GM19328 (cell line): ENCODE data around the gene FOXP4.

Experiments used
- ATAC-seq: cut with Tn5 transposase; IDR thresholded peaks from one replicate; pipeline ENCODE4 v1.9.1; 2021; ENCODE audit warnings: mild to moderate bottlenecking, moderate library complexity; ENCODE audit not compliant: unreplicated experiment

Gene FOXP4

DNA sequence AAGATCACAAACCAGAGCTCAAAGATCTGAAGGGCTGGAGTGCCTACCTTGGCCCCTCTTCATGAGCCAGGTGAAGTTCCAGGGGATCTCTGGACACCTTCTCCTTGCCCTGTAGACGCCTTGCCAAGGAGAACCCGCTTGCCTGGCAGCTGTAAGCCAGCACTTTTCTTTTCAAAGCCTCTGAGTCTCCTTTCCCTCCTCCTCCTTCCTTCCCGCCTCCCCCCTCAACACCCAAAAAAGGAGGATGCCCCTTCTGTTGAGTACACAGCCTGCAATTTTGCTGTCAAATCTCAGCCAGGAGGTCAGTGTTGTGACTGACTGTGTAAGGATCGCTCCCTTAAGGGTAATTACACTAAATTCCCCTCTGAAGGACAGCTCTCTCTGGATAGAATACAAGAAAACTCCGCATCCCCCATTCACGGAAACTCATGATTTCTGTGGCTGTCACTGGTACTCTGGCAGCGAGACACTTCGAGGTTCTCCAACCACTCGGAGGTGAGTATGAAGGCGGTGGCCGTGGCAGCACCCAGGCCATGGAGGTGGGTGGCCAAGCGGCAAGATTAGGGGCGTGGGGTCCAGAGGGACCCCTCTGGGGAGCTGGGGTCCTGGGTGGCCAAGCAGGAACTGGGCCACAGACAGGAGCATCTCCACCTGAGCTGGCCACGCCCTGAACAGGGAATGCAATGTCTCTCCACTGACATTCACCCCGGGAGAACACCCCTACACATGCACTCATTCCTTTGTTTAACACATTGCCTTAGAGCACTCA, 23.2 kb upstream of the FOXP4 start:
- ATAC-seq, result no peak

DNA sequence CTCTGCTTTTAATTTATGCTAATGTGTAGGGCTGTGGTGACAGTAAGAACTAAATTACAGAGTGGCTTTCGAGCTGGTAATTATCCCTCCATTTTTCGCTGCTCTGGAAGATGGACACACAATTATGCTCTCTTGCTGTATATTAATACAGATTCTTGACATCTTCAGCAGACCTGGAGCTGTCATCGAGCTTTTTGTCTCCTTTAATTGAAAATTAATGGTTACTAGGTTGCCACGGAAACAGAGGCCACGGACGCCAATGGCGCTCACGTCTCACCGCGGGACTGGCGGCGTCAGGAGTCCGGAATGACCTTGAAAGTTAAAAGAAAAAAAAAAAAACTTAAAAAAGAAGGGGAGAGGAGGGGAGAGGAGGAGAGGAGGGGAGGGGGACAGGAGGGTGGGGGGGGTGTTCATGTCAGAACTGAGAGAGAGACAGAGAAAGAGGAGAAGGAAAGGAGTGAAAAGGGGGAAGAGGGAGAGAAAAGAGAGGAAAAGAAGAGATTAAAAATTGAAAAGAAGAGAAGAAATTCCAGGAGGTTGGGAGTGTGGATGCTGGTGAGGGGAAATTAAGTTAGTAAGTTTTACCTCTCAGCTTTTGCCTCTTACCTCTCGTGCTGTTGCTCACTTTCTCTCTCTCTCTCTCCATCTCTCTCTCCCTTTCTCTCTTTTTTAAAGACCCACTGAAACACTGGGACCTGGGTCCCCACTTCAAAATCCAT, 22.1 kb upstream of the FOXP4 start:
- no peak for ATAC-seq

DNA sequence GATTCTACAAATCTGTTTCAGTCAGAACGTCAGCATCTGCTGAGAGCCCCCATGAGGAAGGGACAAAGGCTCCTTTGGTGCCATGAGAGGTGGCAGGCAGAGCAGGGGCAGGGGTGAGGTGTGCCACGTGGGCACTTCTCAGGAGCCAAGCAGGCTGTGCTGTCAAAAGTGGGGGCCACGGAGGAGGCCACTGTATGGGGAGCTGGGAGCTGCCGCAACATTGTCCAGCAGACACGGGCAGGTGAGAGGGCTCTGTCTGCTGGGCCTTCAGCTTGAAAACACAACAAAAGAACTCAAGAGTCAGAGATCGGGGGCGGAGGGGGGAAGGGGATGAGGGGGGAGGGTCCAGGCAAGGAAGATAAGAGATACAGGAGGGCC, 21.6 kb upstream of the FOXP4 start:
- no peak for ATAC-seq

DNA sequence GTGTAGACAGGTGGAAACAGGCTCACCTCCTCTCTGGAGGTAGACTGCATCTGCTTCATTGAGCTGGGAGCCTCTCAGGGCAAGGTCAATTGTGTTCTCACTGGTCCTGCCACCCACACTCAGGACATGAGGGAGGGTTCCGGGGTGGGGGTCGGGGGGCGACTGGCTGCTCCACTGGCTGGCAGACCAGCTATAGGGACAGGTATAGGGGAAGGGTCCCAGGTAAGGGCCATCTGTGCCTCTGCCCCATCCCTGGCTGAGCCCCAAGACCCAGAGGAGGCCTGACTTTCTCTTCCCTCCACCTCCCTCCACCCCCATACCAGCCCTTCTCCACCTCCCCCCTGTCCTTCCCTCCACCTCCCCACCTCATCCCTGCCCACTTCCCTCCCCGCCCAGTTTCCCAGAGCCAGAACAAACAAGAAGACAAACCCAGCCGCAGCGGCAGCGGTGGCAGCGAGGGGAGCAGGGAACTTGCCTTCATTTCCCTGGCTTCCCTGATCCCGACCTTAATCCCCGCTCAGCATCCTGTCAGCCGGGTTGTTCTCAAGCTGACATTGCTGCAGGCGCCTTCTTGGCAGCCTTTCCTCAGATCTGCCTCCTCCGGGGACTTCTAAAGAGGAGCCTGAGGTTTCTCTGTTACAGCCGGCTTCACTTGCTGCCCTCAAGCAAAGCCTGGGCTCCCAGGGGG, 18.3 kb upstream of the FOXP4 start:
- no peak for ATAC-seq

DNA sequence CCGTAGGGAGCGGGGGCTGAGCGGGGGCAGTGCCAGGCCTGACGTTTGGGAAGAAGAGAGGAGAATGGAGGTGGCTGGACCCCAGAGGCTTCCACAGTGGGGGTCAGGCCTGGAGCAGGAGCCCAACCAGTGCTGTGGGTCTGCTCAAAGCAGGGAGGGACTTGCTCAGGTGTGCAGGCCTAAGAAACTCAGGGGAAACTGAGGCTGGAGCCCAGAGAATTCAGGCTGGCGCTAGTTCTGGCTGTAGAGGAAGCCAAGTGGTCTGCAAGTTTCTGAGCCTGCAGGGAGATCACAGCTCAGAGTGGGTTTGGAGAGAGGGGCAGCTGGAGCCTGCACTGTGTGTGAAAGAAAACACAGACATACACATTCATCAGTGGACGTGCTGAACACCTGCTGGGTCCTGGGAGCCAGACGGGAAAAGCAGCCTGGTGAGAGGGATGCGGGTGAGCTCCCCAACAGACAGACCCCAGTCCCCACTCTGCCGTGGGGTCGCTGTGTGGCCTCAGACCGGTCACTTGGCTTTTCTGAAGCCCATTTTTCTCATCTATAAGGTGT, 17.7 kb upstream of the FOXP4 start:
- ATAC-seq, result no peak

DNA sequence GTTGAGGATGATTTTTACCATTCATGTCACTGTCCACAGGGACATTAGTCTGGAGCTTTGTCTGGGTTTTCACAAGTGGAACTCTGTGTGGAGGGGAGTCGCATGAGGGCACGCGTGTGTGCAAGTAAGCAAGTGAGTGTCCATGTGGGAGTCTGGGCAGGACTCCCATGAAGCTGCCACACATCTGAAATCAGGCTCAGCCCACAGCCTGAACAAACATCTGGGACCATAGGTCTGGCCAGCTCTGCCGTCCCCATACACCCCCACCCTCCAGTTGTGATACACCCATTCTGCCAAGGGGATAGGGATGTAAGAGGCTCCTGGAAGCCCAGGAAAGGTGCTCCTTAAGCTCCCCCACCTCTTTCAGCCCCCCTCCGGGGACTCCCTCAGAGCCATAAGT, 17.1 kb upstream of the FOXP4 start:
- no peak for ATAC-seq

DNA sequence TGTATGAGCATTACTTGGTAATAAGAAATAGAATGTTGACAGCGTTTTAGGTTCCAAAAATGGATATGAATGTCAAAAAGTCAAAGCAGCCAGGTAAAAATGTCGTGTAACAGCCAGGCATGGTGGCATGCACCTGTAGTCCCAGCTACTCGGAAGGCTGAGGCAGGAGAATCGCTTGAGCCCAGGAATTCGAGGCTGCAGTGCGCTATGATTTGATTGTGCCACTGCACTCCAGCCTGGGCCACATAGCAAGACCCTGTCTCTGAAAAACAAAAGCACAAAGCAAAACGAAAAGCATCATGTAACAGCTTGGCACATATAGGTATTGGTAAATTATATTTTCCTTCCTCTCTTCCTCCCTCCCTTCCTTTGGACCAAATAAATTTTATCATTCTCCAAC, 16.2 kb upstream of the FOXP4 start:
- no peak for ATAC-seq

DNA sequence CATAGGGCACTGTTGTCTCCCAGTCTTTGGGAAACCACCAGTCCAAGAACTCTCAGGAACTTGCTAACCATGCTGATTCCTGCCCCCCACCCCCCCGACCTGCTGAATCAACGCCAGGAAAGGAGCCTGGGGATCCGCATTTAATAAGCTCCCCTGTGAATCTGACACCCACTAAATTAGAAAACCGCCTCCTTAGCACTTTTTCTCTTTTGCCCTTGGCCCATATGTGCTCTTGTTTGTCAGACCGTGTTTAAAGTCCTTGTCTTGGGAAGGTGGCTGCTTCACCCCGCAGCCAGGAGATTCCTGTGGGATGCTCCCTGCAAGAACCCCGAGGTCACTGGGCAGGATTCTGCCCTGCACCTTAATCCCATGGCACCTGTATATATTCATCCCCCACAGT, 15.7 kb upstream of the FOXP4 start:
- ATAC-seq, result no peak

DNA sequence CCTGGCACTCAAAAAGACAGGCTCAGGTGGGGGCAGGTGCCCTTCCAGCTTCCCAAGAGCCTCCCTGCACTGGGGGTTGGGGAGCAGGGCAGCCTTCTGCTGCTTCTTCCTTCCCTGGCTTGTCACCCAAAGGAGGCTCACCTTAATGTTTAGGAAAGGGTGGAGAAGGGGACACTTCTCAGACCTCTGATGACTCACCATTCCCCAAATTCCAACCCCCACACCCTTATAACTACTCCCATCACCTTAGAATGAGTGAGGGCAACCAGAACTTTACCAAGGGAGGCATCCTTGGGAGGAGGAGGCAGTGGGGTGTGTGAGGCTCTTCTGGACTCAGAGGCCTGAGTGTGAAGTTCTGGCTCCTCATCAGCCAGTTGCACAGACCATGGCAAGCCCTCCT, 15.2 kb upstream of the FOXP4 start:
- ATAC-seq, result no peak

DNA sequence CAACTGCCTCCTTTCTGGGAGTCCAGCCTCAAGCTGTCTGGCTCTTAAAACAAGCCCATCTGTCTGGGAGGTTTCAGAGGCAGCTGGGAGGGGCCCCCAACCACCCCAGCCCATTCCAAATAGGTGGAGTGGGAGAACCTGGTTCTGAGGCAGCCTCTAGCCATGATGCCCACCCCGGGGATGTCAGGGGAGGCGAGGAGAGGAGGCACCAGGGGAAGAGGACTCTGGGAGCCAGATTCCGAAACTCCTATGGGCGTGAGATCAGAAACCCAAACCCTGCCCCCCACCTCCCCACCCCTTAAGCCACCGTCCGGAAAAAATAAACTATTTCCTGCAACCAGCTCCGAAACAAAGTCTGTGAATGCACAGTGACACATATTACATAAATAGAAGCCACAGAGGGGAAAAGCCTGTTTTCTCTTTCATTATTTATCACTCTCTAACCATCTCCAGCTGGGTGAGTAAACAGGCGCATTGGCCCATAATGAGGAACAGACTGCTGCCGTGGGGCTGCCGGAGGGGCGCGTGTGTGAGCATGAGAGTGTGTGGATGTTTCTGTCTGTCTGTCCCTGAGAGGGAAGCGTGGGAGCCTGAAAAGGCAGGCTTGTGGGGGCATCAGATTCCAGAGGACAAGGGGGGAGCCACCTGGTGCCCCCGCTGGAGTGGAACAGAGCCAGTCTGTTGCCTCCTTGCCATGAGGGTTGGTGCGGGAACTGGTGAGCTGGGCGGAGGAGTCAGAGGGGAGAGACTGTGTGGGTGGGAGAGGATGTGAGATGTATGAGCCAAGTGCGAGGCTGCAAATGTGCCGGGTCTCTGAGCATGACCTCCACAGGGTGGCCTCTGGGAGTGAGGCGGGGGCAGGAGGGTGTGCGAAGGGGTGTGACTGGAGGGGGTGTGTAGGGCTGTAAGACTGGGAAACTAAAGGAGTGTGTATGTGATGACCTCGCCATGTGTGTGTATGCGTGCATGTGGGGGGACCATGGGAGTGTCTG, 14.3 kb upstream of the FOXP4 start:
- peak; percentile 89 for ATAC-seq

DNA sequence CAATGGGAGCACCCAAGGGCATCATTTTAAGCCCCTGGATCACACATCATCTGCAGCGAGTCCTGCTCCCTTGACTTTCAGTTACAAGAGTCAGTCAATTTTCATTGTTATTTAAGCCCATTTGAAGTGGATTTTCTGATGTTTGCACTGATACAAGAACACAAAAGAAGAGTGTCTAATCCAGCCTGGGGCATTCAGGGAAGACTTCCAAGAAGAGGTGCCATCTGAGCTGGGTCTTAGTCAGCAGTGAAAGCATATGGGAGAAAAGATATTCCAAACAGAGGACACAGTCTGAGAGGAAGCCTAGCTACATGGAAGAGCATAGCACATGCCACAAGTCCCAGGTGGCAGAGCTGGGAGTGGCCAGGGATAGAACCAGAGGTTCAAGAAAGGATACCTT, 10.4 kb upstream of the FOXP4 start:
- no peak for ATAC-seq

DNA sequence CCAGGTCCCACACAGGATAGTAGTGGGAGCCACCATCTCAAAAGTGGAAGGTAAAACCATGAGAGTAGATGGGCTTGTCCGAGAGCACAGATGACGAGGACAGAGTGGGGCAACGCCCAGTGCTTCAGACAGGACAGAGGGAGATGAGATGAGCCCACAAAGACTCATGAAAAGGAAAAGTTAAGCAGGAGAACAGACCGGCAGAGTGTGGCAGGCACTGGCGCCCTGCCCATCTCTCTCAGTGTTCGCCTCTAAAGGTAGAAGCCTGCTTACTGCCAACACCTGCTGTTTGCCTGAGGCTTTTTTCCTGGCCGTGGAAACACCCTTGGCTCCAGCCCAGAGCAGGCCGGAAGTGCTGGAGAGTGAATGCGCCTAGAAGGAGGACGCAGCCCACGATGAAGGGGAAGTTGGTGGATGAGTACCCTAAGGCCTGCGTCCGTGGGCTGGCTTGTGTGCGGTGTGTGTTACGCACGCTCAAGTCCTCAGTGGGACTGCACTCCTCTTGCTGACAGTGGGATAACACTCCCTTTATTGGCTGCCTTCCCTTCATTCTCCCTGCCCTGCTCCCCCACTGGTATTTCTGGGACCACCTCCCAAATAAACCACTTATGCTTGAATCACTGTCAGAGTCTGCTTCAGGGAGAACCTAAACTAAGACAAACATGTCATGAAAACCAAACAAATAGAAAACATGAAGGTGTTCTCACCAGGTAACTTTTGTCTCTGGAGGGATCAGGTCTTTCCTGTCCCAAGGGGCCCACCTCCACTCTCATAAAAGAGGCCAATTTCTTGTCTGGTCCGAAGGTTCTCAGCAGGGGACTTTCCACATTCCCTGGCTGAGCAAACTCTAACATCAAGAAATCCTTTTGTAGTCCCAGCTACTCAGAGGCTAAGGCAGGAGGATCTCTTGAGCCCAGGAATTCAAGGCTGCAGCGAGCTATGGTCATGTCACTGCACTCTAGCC, 9.1 kb upstream of the FOXP4 start:
- ATAC-seq, result no peak

DNA sequence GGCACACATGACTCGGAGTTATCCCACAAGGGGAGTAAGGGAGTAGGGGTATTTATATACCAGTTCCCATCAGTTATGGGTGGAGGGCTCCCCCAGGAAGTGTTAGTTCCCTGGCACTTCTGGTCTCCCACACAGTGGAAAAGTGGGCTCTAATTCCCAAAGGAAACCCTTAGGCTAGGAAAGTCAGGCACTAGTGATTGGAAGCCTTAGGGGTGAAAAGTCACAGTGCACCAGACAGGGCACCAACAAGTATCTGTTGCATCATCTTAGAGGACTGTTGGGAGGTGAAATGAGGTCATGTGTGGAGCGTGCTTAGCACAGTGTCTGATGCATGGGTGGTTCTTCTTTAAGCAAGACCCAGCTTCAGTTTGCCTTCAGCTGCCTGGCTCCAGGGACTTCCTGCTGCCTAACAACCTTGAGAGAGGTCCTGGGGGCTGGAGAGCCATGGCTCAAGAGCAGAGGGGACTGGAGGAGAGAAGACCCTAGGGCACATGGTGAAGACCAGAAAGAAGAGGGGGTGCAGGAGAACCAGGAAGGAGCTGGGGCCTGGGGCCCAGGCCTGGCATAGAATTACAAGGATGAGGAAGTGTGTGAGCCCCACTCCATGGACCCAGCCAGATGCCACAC, 7.5 kb upstream of the FOXP4 start:
- ATAC-seq, result no peak

DNA sequence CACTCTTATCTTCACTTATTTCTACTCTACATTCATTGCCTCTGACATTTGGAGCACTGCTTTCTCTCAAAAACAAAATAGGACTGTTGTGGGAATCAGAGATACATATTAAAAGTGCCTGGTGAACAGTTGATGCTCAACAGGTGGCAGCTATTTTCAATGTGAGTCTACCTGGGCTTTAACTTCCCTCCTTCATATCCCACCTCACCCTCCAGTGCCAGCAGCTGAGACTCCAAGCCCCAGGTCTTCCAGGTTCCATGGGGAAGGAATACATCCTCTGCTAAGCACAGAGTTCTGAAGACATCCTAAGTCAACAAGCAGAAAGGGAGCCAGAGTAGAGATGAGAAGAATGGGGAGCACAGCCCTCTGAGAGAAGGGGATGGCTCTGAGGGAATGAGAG, 7.0 kb upstream of the FOXP4 start:
- no peak for ATAC-seq

DNA sequence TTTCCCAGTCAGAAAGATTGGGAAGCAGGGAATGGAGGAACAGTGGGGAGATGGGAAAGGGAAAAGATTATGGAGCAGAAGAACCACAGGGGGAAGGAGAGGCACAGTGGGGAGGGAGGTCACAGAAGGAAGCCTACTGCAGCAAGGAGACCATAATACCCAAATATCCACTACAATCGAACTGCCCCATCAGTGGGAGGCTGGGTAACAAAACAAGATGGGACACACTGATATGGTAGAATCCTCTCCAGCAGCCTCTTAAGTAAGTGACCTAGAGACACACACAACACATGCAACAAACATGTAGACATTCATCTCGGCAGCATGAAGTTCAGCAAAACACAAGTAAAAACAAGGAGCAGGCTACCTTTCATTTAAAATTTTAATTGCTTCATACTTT, 4.8 kb upstream of the FOXP4 start:
- no peak for ATAC-seq

DNA sequence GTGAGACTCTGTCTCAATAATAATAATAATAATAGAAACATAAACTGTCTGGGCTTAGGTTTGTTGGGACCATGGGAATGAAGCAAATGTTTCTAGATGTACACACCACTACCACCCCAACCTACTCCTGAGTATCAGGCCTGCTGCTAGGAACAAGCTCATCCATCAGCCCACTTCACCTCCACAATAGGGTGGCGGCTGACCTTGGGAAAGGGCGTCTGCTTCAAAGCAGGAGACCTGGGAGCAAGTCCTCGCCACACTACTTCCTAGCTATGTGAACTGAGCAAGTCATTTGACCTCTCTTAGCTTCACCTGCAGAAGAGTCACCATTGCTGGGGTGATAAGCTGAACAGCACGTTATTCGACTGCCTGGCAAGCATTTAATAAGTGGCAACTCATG, 3.1 kb upstream of the FOXP4 start:
- no peak for ATAC-seq

DNA sequence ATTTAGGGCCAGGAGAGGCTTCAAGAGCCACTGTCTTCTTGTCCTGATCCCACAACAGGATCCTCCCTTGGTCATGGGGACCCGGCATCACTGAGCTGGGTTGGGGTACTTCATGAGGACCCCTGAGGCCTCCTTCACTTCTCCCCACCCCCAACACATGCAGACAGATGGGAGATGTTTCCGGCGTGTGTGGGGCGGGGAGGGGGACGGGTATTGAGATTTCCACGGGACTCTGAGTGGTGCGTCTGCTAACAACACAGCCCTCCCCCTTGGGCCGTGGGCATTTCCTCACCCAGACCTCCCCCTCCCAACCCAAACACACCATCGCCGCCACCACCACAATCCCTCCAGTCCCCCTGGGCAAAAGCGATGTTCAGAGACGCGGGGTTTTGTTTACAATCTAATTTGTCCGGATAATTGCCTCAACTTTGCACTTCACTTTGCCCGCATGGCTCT, 906 bp upstream of the FOXP4 start:
- ATAC-seq, result no peak

DNA sequence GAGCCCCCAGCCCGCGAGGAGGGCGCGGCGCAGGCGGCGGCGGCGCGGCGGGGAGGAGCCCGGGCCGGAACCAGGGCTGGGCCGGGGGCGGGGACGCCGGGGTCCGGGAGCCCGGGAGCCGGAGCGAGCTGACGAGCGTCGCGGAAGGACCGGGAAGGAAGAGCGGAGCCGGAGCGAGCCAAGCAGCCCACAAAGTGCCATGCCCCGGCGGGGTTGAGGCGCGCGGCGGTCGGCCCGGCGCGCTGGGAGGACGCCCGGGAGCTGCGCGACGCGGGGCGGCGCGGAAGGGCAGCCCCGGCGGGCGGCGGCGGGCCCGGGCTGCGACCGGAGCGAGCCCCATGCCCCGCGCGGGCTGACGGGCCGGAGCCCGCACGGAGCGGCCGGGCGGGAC, 289 bp downstream of the FOXP4 start:
- ATAC-seq, result peak; percentile 37
